Lower leg skin (tissue), 3 donors: ENCODE data around the gene PLGLB1.
"Not testable (repeated sequence)": the region's sequence is repeated elsewhere in the genome, so short reads cannot be mapped to it uniquely, and the experiment has no call there.

ENCODE experiments used
- CTCF ChIP-seq, 3 donors: fragments of 450-650 bp; IDR thresholded peaks; one replicate each; pipeline ENCODE4 v1.5.1; 2016; ENCODE audit warnings: antibody characterized with exemption in 3 of 3, mild to moderate bottlenecking in 3 of 3, moderate library complexity in 2 of 3
- POLR2A ChIP-seq, 2 donors: fragments of 450-650 bp; IDR thresholded peaks; one replicate each; pipeline ENCODE4 v1.6.1; 2016 to 2017; ENCODE audit warnings: antibody characterized with exemption in 2 of 2, mild to moderate bottlenecking in 1 of 2, moderate library complexity in 1 of 2

GRCh38 chr2:87041321-87041978 lies 19.8 kb upstream of the PLGLB1 start:
- TF ChIP-seq CTCF, POLR2A (IDR thresholded peaks at IDR 0.05): not testable (repeated sequence)
